Gastrocnemius medialis (tissue), 4 donors: ENCODE measurements around the gene NRG2.

ENCODE experiments used
- POLR2A ChIP-seq, 2 donors: fragments of 450-650 bp; IDR thresholded peaks; one replicate each; pipeline ENCODE4 v1.6.1; 2017; ENCODE audit warnings: antibody characterized with exemption in 2 of 2, mild to moderate bottlenecking in 2 of 2, moderate library complexity in 2 of 2
- TF ChIP-seq, protein P1 (sequence below), 5 experiments: fragments of 450-650 bp in 3 of 5; fragments of 200-600 bp in 2 of 5; sonication (generic) in 2 of 5; IDR thresholded peaks in 4 of 5; conservative IDR thresholded peaks in 1 of 5; 1 replicate in 4 of 5; 2 replicates in 1 of 5; pipeline ENCODE4 v1.5.1; 2016 to 2019; ENCODE audit warnings: antibody characterized with exemption in 5 of 5, mild to moderate bottlenecking in 3 of 5, moderate library complexity in 3 of 5

- TF ChIP-seq, protein P1, sequence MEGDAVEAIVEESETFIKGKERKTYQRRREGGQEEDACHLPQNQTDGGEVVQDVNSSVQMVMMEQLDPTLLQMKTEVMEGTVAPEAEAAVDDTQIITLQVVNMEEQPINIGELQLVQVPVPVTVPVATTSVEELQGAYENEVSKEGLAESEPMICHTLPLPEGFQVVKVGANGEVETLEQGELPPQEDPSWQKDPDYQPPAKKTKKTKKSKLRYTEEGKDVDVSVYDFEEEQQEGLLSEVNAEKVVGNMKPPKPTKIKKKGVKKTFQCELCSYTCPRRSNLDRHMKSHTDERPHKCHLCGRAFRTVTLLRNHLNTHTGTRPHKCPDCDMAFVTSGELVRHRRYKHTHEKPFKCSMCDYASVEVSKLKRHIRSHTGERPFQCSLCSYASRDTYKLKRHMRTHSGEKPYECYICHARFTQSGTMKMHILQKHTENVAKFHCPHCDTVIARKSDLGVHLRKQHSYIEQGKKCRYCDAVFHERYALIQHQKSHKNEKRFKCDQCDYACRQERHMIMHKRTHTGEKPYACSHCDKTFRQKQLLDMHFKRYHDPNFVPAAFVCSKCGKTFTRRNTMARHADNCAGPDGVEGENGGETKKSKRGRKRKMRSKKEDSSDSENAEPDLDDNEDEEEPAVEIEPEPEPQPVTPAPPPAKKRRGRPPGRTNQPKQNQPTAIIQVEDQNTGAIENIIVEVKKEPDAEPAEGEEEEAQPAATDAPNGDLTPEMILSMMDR (IDR thresholded peaks at IDR 0.05 in 4 of 5, conservative IDR thresholded peaks at IDR 0.05 in 1 of 5), result no peak
- TF ChIP-seq POLR2A (IDR thresholded peaks at IDR 0.05), result no peak
Observed at GRCh38 chr5:139825690-139826089, 217.4 kb downstream of the NRG2 start.
